IPS-20b (cell line): Measurements from ENCODE around the gene DOCK11.

Experiments
- H3K27ac ChIP-seq: one replicate; pipeline ENCODE4 v1.5.1; 2013; ENCODE audit warnings: low read length
- H3K27me3 ChIP-seq: 2 replicates; pipeline ENCODE4 v1.6.1; 2013; ENCODE audit warnings: mild to moderate bottlenecking, low read length, inconsistent platforms; ENCODE audit not compliant: insufficient read depth
- H3K36me3 ChIP-seq: 2 replicates; pipeline ENCODE4 v1.6.1; 2013; ENCODE audit warnings: low read depth, mild to moderate bottlenecking, inconsistent platforms, low read length, moderate library complexity; ENCODE audit not compliant: insufficient read depth
- H3K4me1 ChIP-seq: 2 replicates; pipeline ENCODE4 v1.6.1; 2013; ENCODE audit warnings: mild to moderate bottlenecking, control low read depth, inconsistent platforms, low read length, moderate library complexity; ENCODE audit not compliant: insufficient read depth
- H3K4me3 ChIP-seq: 2 replicates; pipeline ENCODE4 v1.5.1; 2013; ENCODE audit warnings: mild to moderate bottlenecking, low read length, inconsistent platforms
- H3K9ac ChIP-seq: 2 replicates; pipeline ENCODE4 v1.6.1; 2013; ENCODE audit warnings: low read depth, mild to moderate bottlenecking, inconsistent platforms, low read length, moderate library complexity
- H3K9me3 ChIP-seq: 2 replicates; pipeline ENCODE4 v1.6.1; 2013; ENCODE audit warnings: mild to moderate bottlenecking, low read depth, low read length, inconsistent platforms; ENCODE audit not compliant: insufficient read depth

Gene DOCK11

DNA sequence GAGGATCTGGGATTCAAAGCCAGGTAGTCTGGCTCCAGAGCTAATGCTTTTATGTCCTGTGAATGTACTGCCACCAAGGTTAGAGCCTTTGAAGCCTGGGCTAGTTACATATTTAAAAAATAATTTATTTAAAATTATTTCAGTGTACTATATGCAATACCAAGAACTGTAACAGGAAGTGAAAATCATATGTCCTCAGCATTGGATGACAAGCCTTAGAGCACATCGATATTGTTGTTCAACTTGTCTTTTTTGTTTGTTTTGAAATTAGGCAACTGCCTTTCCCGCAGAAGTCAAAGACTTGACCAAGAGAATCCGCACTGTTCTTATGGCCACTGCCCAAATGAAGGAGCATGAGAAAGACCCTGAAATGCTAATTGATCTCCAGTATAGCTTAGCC, 158.7 kb downstream of the DOCK11 start:
- H3K9ac ChIP-seq = no peak overlapping the region
- H3K27ac ChIP-seq = no peak overlapping the region
- no peaks in the 10 kb centered on the region for H3K9me3 ChIP-seq
- H3K4me1 ChIP-seq = no peaks in the 10 kb centered on the region
- no peaks in the 10 kb centered on the region for H3K36me3 ChIP-seq
- H3K4me3 ChIP-seq = no peak overlapping the region
- no peaks in the 10 kb centered on the region for H3K27me3 ChIP-seq

DNA sequence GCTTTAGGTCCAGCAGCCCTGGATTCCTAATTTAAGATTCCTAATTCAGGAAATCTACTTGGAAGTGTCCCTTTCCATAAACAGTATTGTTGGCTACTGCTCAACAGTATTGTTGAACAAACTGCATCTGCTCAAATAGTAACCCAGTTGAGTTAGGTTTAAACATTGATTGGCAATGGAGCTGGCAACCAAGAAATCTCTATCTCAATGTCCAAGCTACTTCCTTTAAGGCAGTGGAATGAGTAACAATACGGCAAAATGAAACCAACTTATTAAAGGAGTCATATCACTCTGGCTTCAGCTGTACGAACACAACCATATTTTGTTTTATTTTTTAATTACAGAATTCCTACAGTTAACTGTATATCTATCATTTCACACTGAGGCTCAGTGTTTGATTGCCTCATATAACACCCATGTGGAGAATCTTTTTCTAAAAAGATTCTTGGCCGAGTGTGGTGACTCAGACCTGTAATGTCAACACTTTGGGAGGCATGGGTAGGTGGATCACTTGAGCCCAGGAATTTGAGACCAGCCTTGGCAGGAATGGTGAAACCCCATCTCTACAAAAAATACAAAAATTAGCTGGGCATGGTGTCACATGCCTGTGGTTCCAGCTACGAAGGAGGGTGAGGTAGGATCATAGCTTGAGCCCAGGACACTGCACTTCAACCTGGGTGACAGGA, 160.1 kb downstream of the DOCK11 start:
- H3K4me1 ChIP-seq = no peaks in the 10 kb centered on the region
- H3K36me3 ChIP-seq = no peaks in the 10 kb centered on the region
- no peak overlapping the region for H3K4me3 ChIP-seq
- H3K9me3 ChIP-seq = no peaks in the 10 kb centered on the region
- no peaks in the 10 kb centered on the region for H3K27me3 ChIP-seq
- H3K9ac ChIP-seq = no peak overlapping the region
- H3K27ac ChIP-seq = no peak overlapping the region

- Histone ChIP-seq H3K4me1 (no peaks in the 10 kb centered on the region), H3K27ac (no peak overlapping the region), H3K4me3 (no peak overlapping the region), H3K27me3 (no peaks in the 10 kb centered on the region), H3K36me3 (no peaks in the 10 kb centered on the region), H3K9me3 (no peaks in the 10 kb centered on the region), H3K9ac (no peak overlapping the region)
These were observed 161.8 kb downstream of the DOCK11 start for GRCh38 chrX:118657413-118657812.

- H3K9ac ChIP-seq = no peak overlapping the region
- H3K27me3 ChIP-seq = no peaks in the 10 kb centered on the region
- H3K27ac ChIP-seq = no peak overlapping the region
- H3K4me1 ChIP-seq = no peaks in the 10 kb centered on the region
- H3K4me3 ChIP-seq = no peak overlapping the region
- H3K9me3 ChIP-seq = no peaks in the 10 kb centered on the region
- H3K36me3 ChIP-seq = no peaks in the 10 kb centered on the region; the same call in 1 of the 2 replicates
These were observed 164.5 kb downstream of the DOCK11 start for GRCh38 chrX:118660085-118660484.

- no peaks in the 10 kb centered on the region; the same call in 1 of the 2 replicates for H3K36me3 ChIP-seq
- H3K27ac ChIP-seq = no peak overlapping the region
- no peak overlapping the region for H3K4me3 ChIP-seq
- H3K27me3 ChIP-seq = no peaks in the 10 kb centered on the region
- H3K4me1 ChIP-seq = no peaks in the 10 kb centered on the region
- no peaks in the 10 kb centered on the region for H3K9me3 ChIP-seq
- H3K9ac ChIP-seq = no peak overlapping the region
These were observed 169.6 kb downstream of the DOCK11 start for GRCh38 chrX:118665204-118665603.

DNA sequence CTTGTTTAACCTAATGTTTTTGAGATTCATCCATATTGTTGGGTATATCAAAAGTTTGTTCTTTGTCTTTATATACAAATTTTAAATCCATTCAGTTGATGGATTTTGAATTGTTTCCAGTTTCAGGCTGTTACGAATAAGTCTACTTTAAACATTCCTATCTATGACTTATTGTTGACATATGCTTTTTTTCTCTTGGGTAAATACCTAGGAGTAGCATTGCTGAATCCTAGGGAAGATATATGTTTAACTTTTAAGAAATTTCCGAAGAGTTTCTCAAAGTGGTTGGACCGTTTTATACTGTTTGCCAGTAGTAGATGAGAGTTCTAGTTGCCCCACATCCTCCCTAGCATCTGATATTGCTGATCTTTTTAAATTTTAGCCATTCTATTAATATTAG, 170.9 kb downstream of the DOCK11 start:
- H3K9ac ChIP-seq = no peak overlapping the region
- H3K27ac ChIP-seq = no peak overlapping the region

DNA sequence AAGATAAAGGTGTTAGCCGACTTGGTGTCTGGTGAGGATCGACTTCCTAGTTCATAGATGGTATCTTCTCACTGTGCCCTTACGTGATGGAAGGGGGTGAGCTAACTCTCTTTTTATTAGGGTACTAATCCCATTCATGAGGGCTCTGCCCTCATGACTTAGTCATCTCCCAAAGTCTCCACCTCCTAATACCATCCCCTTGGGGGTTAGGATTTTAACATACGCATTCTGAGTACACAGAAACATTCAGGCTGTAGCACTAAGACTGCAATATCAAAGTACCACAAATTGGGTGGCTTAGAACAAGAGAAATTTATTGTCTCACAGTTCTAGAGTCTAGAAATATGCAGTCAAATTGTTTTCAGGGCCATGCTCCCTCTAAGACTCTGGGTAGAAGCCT, 173.8 kb downstream of the DOCK11 start:
- Histone ChIP-seq H3K4me1 (no peaks in the 10 kb centered on the region), H3K9ac (no peak overlapping the region), H3K9me3 (no peaks in the 10 kb centered on the region), H3K4me3 (no peak overlapping the region), H3K27me3 (no peaks in the 10 kb centered on the region), H3K36me3 (no peaks in the 10 kb centered on the region), H3K27ac (no peak overlapping the region)

More for the DNA sequence above, 170.9 kb downstream of the DOCK11 start:
- no peak overlapping the region for H3K4me3 ChIP-seq
- H3K27me3 ChIP-seq = no peaks in the 10 kb centered on the region
- H3K4me1 ChIP-seq = no peaks in the 10 kb centered on the region
- H3K9me3 ChIP-seq = no peaks in the 10 kb centered on the region
- H3K36me3 ChIP-seq = no peaks in the 10 kb centered on the region; the same call in 1 of the 2 replicates

DNA sequence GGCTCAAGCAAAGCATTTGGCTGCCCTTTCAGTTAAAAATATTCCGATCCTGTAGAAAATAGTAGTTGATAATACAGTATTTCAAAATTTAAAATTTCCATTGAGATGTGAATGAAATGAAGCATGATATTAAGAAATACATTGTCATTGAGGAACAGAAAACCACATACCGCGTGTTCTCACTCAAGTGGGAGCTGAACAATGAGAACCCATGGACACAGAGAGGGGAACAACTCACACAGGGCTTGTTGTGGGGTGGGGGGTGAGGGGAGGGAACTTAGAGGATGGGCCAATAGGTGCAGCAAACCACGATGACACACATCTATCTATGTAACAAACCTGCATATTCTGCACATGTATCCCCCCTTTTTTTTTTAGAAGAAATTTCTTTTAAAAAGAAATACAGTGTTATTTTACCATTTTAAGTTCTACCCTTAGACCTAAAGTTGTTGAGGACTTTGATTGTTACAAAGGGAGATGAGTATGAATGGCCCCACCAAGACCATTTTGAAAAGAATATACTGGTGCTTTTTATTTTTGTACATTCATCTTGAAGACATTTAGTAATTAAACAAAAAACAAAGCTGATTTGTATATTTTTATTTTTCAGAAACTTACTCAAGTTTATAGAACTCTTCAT, 179.8 kb downstream of the DOCK11 start:
- no peaks in the 10 kb centered on the region for H3K27me3 ChIP-seq
- no peaks in the 10 kb centered on the region for H3K9me3 ChIP-seq
- H3K9ac ChIP-seq = no peak overlapping the region
- H3K27ac ChIP-seq = no peak overlapping the region
- H3K36me3 ChIP-seq = no peaks in the 10 kb centered on the region
- H3K4me3 ChIP-seq = no peak overlapping the region
- no peaks in the 10 kb centered on the region for H3K4me1 ChIP-seq

DNA sequence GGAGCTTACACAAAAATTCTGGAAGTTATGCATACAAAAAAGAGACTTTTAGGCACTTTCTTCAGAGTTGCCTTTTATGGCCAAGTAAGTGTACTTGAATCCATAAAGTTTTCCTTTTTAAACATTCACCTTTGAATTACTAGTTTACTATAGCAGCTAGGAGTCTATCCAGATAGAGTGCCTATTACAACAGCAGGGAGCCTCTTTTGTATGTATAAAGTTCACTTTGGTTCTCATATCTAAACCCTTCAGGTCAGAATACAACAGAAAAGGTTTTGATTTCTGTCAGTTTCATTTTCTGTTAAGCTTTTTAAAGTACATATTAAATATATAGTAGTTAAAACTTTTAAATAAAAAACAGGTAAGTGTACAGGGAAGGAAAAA, 180.3 kb downstream of the DOCK11 start:
- no peaks in the 10 kb centered on the region for H3K9me3 ChIP-seq
- H3K4me1 ChIP-seq = no peaks in the 10 kb centered on the region
- no peaks in the 10 kb centered on the region for H3K27me3 ChIP-seq
- no peak overlapping the region for H3K9ac ChIP-seq
- H3K4me3 ChIP-seq = no peak overlapping the region
- no peaks in the 10 kb centered on the region for H3K36me3 ChIP-seq
- no peak overlapping the region for H3K27ac ChIP-seq

DNA sequence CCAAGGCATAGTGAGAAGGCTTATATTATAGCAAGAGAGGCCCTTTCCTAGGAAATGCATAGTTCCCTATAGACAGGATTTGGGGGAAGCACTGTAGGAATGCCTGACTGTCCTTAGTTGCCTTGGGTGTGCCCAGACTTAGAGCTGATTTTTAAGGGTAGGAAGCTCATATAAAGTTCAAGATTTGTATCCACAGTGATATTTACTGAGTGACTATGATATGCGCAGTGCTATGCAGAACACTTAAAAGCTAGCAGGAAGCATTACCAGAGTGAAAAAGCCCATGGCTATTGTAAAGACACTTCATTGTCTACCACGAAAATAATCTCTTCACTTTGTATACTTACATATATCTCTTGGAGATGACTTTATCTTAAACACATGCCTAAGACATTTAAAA, 181.7 kb downstream of the DOCK11 start:
- no peak overlapping the region for H3K9ac ChIP-seq
- no peaks in the 10 kb centered on the region for H3K9me3 ChIP-seq
- H3K4me3 ChIP-seq = no peak overlapping the region
- no peaks in the 10 kb centered on the region for H3K36me3 ChIP-seq
- H3K27ac ChIP-seq = no peak overlapping the region
- H3K27me3 ChIP-seq = no peaks in the 10 kb centered on the region
- H3K4me1 ChIP-seq = no peaks in the 10 kb centered on the region

- H3K27ac ChIP-seq = no peak overlapping the region
- no peak overlapping the region for H3K4me3 ChIP-seq
- no peaks in the 10 kb centered on the region for H3K4me1 ChIP-seq
- H3K9ac ChIP-seq = no peak overlapping the region
- no peaks in the 10 kb centered on the region for H3K27me3 ChIP-seq
- no peaks in the 10 kb centered on the region for H3K9me3 ChIP-seq
- no peaks in the 10 kb centered on the region for H3K36me3 ChIP-seq
These were observed 183.7 kb downstream of the DOCK11 start for GRCh38 chrX:118679290-118679689.

- H3K36me3 ChIP-seq = no peaks in the 10 kb centered on the region
- H3K9ac ChIP-seq = no peak overlapping the region
- H3K4me1 ChIP-seq = no peaks in the 10 kb centered on the region
- H3K27me3 ChIP-seq = no peaks in the 10 kb centered on the region
- H3K4me3 ChIP-seq = no peak overlapping the region
- H3K27ac ChIP-seq = no peak overlapping the region
- no peaks in the 10 kb centered on the region for H3K9me3 ChIP-seq
These were observed 186.8 kb downstream of the DOCK11 start for GRCh38 chrX:118682258-118683014.
